ENCODE measurements around the gene IP6K3.

GRCh38 chr6:33728438-33728837 lies 18.3 kb downstream of the IP6K3 start:
- TF ChIP-seq CTCF (IDR thresholded peaks at IDR 0.05) (no peak), POLR2A (IDR thresholded peaks at IDR 0.05) (no peak)
